ENCODE results near the gene FGD3.

DNA sequence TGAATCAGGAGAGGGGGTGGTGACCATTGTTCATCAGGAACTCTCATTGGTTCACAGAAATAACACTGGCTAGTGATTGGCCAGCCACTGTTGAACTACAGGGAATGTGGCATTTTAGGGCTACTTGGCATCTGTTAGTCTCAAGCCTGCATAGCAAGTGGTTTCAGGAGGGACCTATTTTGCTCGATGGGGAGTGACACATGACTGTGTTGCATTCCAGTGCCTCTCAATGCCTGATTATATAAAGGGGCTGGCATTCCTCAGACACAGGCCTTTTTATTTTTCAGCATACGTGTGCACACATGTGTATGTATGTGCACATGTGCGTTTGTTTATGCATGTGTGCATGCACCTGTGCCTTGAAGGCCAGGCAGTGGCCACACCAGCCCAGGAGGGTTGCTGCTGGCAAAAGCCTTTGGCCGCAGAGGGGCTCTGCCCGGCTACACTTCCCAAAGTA is 23.2 kb downstream of the FGD3 start:
- TF ChIP-seq, protein P1, sequence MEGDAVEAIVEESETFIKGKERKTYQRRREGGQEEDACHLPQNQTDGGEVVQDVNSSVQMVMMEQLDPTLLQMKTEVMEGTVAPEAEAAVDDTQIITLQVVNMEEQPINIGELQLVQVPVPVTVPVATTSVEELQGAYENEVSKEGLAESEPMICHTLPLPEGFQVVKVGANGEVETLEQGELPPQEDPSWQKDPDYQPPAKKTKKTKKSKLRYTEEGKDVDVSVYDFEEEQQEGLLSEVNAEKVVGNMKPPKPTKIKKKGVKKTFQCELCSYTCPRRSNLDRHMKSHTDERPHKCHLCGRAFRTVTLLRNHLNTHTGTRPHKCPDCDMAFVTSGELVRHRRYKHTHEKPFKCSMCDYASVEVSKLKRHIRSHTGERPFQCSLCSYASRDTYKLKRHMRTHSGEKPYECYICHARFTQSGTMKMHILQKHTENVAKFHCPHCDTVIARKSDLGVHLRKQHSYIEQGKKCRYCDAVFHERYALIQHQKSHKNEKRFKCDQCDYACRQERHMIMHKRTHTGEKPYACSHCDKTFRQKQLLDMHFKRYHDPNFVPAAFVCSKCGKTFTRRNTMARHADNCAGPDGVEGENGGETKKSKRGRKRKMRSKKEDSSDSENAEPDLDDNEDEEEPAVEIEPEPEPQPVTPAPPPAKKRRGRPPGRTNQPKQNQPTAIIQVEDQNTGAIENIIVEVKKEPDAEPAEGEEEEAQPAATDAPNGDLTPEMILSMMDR (IDR thresholded peaks at IDR 0.05), result no peak
- TF ChIP-seq POLR2A (IDR thresholded peaks at IDR 0.05), result no peak

Measured in right lobe of liver (tissue), 4 donors.